HG02571 (cell line): ENCODE measurements around the gene POLR2C.
"Not testable (repeated sequence)": the region's sequence is repeated elsewhere in the genome, so short reads cannot be mapped to it uniquely, and the experiment has no call there.

ENCODE experiments used
- ATAC-seq: cut with Tn5 transposase; IDR thresholded peaks from one replicate; pipeline ENCODE4 v1.9.1; 2021; ENCODE audit warnings: mild to moderate bottlenecking, moderate library complexity; ENCODE audit not compliant: unreplicated experiment

Gene POLR2C

DNA sequence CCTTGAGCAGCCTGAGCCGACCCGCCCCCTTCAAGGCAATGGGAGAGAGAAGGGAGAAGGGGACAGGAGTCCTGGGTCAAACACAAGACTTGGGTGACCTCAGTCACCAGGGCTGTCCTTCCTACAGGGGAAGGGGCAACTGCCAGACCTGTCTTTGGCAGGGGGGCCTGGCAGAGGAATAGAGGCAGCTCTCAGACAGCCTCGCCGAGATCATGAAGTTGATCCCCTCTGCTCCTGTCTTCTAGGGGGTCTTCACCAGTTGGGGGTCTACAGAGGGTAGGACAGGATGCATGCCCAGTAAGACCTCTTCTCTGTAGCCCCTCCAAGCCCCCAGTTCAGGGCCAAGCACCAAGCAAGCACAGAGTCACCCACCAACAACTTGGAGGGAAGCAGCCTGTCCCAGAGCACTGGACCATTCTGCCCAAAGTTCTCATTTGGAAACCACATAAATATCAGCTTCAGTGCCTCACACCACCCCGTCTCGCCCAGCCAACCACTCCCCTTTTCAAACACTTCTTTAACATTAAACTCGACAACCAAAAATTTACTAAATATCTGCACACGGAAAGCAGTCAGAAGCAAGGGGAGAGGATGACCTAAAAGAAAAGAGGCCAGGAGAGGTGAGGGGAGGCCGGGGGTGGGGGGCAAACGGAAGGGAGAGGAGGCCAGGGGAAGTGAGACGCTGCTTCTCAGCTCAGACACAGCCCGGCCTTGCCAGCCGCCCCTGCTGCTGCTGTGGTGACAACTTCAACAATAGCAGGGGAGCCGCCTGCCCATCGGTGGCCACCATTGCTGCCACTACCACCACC lies 16.1 kb downstream of the POLR2C start:
- no peak for ATAC-seq

DNA sequence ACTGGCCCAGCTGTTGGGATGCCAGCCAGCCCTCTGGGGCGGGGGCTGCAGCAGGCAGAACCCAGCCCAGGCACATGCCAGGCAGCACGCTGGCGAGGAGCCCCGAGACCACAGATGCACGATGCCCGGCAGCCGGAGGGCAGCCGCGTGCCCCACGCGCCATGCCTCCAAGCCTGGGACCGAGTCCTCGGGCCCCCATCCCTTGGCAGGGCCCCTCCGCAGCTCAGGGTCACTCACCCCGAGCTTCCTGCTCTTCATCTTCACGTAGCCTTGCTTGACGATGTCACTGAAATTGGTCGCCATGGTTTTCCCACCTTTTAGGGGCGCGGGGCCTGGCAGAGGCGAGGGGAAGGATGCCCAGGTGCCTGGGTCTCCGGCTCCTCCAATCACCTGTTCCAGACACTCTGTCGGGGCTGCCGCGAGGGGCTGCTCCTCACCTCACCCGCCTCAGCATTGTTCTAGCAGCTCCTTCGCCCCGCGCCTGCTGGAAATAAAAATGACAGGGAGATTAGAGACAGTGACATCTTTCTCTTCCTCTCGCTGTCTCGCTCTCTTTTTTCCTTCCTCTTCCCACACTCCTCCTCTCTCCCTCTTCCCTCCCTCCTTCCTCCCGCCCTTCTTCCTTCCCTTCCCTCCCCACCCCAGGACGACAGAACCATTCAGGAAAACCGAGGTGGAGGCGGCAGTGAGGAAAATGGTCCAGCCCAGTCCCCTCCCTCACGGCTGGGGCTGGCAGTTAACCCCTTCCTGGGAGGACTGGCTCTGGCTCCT lies 16.9 kb downstream of the POLR2C start:
- no peak for ATAC-seq

DNA sequence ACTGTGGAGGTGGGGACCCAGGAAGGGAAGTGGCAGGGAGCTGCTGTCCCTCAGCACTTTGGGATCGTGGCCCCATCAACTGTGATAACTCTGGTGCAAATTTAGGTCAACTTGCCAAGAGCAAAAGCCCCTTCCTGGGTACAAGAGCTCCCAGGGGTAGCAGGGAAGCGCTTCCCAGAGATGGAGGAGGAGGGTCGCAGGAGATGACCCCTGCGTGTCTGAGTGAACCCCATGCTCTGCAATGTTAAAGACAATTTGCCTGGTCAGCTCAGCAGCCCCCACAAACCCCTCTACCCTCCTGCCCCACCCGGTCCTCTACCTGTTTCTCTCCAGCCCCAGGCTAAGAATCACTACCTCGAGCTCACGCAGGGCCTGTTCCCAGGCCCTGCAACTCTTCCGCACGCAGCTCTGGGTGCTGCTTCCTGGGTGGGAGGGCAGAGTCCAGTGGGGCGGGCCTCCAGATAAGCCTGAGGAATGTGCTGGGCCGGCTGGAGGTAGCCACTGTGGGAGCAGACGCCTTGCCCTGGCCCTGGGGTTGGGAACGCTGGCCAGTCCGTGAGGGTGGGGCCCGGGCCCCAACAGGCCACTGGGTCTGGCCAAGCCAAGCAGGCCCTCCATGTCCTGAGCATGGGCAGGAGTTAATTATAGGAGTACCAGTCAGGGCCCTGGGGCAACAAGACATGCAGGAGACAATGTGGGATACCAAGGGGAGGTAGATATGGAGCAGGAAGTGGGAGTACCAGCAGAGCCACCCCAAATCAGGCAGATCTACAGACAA lies 17.7 kb downstream of the POLR2C start:
- ATAC-seq: no peak

DNA sequence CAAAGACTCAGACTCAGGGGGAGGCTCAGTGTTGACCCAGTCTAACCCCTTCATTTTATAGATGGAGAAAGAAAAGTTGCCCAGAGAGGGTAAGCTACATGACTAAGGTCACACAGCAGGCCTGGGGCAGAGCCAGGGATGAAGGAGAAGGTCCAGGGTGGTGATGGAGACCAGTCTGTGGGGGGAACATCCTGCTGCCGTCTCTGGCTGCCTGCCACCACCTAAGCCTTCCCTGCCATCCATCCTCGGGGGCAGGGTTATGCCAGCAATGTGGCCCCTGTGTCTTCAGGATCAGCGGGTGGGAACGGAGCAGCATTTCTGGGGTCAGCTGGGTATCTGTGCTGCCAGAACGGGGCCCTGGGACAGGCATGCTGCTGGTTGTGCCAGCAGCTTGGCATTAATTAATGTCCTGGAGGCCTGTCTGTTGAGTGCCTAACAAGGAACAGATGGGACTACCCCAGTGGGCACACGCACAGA lies 18.3 kb downstream of the POLR2C start:
- ATAC-seq: no peak

DNA sequence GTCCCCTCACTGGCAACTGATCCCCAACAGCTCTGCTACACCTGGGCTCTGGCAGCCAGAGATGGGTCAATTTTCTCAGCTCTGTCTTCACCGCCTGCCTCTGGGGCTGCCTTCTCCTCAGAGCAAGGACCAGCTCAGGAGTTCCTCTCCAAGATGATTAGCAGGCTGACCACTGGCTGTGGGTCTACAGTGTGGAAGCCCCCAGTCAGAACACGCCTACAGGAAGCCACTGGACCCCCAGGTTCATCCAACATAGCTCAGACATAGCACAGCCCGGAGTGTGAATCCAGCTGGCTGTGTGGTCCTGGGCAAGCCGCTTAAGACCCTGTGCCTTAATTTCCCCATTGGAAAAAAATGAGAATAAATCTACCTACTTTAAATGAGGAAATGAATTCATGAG lies 18.9 kb downstream of the POLR2C start:
- ATAC-seq: no peak

DNA sequence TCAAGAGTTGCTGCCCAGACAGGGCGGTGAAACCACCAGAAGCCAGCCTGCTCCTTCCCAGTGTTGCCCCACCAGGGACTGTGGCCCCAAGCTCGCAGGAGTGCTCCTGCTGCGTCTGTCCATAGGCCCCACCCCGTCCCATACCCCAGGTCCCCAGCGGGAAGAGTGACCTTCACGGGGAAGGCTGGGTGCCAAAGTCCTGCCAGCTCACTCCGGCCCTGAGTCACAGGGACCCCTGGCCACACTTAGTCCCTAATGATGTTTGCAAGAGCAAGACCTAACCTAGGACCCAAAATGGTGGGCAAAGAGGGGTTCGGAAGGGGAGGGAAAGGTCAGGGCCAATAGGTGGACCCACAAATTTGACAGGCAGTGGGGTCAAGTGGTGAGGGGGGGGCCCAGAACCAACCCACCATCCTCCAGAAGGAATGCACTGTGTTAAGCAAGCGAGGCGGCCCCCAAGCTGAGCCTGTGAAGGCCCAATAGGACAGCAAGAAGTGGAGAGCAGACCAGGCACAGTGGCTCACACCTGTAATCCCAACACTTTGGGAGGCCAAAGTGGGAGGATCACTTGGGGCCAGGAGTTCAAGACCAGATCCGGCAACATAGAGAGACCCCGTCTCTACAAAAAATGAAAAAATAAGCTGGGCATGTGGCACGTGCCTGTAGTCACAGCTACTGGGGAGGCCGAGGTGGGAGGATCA lies 20.5 kb downstream of the POLR2C start:
- no peak for ATAC-seq

DNA sequence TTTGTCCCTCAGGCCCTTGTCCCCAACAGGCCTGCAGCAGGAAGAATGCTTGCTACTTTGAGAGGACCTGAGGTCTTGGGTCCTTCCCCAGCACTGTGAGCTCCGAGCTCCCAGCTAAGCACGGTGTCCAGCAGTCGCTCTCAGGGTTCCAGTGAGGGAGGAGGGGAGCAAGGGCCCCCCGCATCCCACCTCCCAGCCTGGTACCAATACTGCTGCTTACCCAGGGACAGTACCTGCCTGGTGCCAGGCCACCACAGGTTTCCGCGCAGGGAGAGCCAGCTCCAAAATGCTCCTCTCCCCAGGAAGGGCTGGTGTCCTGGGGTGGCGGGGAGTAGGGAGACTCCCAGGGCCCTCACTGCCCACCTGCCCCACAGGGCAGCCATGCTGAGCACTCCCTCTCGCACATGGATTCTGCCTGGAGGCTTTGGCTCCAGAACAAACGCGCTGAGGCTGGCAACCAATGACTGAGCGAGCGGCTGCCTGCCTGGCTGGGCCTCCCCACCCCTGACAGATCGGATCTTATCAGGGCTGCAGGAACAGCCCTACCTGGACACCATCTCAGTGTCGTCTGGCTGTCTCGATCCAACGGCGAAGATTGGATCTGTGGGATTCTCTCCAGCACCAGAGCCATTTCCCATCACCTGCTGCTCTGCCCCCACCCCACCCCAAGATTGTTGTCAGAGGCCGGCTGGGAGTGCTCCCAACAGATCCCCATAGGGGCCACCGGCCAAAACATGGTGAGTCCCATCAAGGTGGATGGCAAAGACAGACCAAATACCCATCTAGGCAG lies 21.4 kb downstream of the POLR2C start:
- ATAC-seq: no peak

DNA sequence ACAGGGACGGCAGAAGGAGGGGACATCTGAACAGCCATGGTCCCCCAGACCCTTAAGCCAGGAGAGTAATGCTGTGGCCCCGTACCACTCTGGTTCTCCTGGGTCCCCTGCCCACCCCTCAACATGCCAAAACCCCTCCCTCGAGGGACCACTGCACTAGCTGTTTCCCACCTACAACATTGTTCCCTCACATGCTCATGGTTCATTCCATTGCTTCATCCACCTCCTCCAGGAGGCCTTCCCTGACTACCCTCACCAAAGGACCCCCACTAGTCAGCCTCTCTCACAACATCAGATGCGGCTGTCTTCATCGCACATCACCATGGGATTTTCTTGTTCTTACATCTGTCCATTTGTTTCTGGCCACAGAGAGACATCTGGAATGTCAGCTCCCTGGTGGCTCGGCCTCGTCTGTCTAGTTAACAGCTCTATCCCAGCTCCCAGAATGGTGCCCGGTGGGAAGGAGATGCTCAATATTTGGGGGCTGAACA lies 22.1 kb downstream of the POLR2C start:
- no peak for ATAC-seq

DNA sequence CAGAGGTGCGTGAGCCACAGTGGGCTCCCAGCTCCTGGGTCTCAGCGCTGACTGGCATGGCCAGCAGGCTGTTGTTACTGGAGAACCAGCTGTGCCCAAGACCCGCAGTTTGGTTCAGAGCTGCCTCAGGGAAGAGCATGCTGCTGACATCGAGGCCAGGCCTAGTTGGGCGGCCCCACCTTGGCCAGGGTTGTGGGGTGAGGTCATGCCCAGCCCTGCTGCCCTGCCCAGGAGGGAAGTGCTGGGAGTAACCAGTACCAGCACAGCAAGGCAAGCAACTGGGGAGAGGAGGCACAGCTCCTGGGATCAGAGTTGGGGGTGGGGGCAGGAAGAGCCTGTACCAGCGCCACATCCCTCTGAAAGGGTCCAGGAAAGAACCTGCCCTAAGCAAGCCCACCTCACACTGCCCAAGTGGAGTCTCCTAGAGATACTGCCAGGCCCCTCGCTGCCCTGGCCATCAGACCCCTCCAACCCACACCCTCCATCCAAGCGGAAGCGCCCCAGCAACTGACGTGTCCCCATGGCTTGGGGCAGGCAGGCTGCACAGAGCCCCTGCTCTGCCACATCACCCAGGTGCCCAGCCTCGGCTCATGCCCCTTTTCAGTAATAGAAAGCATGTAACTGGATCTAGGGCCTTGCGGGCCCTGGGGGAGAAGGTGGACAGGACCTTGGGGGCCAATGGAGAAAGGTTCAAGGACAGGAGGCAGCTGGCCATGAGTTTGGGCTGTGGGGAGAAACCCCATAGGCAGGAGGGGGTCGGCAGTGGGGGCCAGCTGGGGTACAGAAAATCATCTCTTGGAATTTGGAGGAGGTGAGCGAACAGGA lies 22.8 kb downstream of the POLR2C start:
- no peak for ATAC-seq

DNA sequence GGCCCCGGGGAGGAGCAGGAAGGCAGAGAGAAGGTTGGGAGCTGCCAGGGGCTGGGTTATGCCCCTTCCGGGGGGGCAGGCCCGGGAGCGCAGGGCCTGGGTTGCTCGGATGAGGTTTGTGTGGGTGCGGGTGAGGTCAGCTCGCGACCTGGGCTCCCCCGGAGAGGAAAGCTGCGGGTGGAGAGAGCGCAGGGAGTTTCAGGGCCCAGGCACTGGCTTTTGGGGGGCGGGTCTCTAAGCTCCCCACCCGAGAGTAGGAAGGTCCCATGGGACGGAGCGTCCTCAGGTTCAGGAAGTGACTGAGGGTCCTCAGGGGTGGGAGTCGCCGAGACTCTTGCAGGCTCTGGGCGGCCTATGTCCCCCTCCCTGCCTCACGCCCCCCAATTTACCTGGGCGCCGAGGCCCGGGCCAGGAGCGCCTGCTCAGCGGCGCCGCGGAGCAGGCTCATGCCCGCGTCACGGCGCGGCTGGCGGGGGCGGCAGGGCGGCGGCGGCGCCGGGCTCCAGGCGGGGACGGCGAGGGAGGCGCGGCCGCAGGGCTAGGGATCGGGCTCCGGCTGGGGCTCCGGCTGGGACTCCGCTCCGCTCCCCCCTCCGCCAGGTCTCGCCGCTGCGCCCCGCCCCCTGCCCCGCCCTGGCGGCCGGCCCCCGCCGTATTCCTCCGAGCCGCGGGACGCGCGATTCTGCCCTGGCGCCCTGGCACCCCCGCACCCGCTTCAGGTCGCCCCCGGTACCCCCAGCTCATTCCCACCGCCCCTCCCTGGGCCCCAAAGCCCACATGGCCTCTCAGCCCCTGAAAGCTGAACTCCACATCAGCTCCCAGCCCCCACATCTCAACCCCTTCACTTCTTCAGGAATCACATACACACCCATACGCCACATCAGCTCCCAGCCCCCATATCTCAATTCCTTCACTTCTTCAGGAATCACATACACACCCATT lies 23.7 kb downstream of the POLR2C start, which contains the start of gene DOK4:
DOK4 (minus strand) TSS at position 578 of the 942 bp plus-strand sequence. CDS start 6,986 bp downstream, outside the sequence.
- ATAC-seq: peak; percentile 79

DNA sequence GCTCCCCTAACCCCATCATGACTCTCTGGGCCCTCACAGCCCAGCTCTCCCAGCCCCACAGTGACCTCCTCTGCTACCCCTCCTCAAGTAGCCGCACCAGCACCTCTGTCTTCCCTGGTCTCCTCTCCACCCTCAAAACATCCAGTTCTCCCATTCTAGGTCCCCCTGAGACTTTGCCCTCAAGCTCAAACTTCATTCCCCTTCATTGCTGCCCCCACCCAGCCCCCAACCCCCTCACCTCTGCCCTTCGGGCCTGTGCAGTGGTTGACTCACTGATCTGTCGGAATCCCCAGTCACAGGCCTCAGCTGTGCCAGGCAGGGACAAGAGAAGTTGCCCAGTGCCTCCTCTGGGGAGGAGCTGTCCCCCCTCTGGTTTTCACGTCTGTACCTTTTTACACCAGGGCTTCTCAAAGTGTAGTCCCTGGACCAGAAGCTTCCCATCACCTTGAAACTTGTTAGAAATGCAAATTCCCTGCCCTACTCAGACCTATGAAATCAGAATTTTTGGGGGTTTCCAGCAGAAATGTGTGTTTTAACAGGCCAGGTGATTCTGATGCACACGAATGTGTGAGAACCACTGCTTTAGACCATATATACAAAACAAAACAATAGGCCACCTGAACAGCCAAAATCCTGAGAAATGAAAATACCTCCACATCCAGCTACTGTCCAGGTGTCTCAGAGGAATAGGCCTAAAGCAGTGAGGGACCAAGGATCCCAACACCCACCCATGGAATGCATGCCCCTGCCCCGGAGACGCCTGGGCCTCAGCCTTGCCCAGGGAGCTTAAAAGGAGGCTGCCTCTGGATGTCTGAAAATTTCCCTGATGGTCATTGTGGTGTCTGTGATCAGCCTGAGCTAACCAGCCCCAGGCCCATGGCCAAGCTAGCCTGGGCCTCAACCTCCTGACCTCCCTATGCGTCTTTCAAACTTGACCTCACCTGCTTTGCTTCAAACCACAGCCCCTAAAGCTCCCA lies 24.7 kb downstream of the POLR2C start:
- no peak for ATAC-seq

DNA sequence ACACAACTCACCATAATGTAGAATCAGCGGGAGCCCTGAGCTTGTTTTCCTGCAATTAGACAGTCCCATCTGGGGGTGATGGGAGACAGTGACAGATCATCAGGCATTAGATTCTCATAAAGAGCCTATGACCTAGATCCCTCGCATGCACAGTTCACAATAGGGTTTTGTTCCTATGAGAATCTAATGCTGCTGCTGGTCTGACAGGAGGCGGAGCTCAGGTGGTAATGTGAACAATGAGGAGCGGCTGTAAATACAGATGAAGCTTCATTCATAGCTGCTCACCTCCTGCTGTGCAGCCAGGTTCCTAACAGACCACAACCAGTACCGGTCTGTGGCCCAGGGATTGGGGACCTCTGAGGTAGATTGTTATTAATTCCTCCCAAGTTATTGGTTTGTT lies 26.8 kb downstream of the POLR2C start:
- ATAC-seq: no peak

DNA sequence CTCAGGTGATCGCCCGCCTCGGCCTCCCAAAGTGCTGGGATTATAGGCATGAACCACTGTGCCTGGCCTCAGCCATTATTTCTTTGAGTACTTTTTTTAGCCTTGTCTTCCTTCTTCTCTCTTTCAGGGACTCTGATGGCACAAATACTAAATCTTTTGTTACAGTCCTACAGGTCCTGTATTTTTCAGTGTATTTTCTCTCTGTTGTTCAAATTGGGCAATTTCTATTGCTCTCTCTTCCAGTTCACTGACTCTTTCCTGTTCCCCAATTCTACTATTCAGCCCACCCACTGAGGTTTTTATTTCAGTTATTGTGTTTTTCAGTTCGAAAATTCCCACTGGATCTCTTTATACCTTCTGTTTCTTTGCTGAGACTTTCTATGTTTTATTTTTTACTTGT lies 31.3 kb downstream of the POLR2C start:
- ATAC-seq: no peak

DNA sequence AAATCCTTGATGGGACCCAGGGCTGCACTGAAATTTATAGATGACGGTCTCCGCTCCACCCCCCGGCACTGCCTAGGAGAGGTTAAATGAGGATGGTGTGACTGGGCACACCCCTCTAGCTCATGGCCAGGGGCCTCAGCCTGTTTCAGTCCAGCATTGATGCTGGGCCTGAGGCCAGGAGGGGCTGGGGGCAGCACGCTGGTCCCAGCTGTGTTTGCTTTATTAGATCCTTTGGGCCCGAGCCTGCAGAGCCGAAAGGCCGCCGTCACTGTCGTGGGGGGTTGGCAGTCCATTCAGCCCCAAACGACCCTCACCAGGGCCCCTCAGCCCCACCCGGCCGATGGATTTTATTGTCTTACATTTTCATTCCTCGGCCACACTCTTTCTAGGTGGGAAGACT lies 34.6 kb downstream of the POLR2C start:
- ATAC-seq: no peak

DNA sequence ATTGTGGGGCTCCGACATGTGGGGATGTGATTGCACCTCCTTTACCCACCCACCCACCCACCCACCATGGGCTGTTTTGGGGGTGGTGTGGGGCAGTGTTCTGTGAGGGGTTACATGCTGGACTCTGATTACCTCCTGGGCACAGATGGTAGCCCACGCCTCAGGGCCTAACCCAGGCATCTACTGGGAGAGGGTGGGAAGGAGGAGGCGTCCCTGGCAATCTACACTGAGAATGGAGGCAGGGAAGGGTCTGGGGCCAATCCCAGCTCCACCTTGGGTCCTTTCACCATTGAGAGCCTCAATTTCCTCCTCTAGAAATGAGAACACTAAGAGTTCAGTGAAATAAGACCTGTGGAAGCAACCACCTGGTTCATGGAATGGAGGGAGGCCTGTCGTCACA lies 35.6 kb downstream of the POLR2C start:
- ATAC-seq: no peak

DNA sequence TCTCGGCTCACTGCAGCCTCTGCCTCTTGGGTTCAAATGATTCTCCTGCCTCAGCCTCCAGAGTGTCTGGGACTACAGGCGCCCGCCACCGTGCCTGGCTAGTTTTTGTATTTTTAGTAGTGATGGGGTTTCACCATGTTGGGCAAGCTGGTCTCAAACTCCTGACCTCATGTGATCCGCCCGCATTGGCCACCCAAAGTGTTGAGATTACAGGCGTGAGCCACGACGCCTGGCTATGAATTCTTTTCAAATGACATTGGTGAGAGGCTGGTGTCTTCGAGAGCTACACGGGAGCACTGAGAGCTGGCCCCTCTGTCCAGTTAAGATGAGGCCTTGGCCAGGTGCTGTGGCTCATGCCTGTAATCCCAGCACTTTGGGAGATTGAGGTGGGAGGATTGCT lies 37.5 kb downstream of the POLR2C start:
- ATAC-seq: not testable (repeated sequence)
